HEK293 (cell line): Measurements from ENCODE around the gene ACTR3C.

ENCODE experiments used
- CTCF ChIA-PET: fragments of 350-600 bp; formaldehyde crosslinking; extraction: SDS; loops from one replicate; lab custom pipeline; 2021; ENCODE audit warnings: antibody characterized with exemption; lab: Yijun Ruan, JAX
- POLR2A ChIA-PET: fragments of 300-600 bp; formaldehyde crosslinking; extraction: SDS; loops from one replicate; lab custom pipeline; 2020; ENCODE audit warnings: antibody characterized with exemption, inconsistent platforms; lab: Yijun Ruan, JAX
- H3K27ac ChIP-seq: fragments of 200-500 bp; sonication (Bioruptor generic); 2 replicates; pipeline ENCODE4 v1.5.1; 2014; ENCODE audit warnings: low read depth, low read length, control low read depth, inconsistent platforms; ENCODE audit errors: extremely low read depth
- H3K36me3 ChIP-seq, 2 experiments: fragments of 200-500 bp in 1 of 2; sonication (Bioruptor generic) in 1 of 2; 1 replicate in 1 of 2; 2 replicates in 1 of 2; pipeline ENCODE4 v1.5.1; 2014 to 2017; ENCODE audit warnings: inconsistent platforms in 2 of 2, low read length in 2 of 2; ENCODE audit not compliant: control insufficient read depth in 2 of 2, insufficient read depth in 1 of 2
- H3K4me1 ChIP-seq: fragments of 200-500 bp; sonication (Bioruptor generic); 2 replicates; pipeline ENCODE4 v1.5.1; 2014; ENCODE audit warnings: mild to moderate bottlenecking, low read length, inconsistent platforms; ENCODE audit not compliant: control insufficient read depth, insufficient read depth
- H3K4me3 ChIP-seq: 2 replicates; pipeline ENCODE4 v1.5.1; 2011; ENCODE audit warnings: low read depth, mild to moderate bottlenecking, control low read depth, low read length, moderate library complexity
- H3K9me3 ChIP-seq: fragments of 200-500 bp; sonication (Bioruptor generic); 2 replicates; pipeline ENCODE4 v1.5.1; 2014; ENCODE audit warnings: low read depth, low read length, inconsistent platforms; ENCODE audit not compliant: control insufficient read depth, insufficient read depth
- GLIS1 ChIP-seq: fragments of 450-650 bp; formaldehyde crosslinking; IDR thresholded peaks from 2 replicates; pipeline ENCODE4 v1.5.1; 2016; ENCODE audit warnings: missing biosample characterization, missing genetic modification characterization
- GLIS2 ChIP-seq: fragments of 450-650 bp; formaldehyde crosslinking; IDR thresholded peaks from 2 replicates; pipeline ENCODE4 v1.5.1; 2016; ENCODE audit warnings: missing biosample characterization, missing genetic modification characterization
- INSM2 ChIP-seq: fragments of 450-650 bp; formaldehyde crosslinking; IDR thresholded peaks from 2 replicates; pipeline ENCODE4 v1.5.1; 2016; ENCODE audit warnings: missing biosample characterization, missing genetic modification characterization
- KLF1 ChIP-seq: fragments of 450-650 bp; formaldehyde crosslinking; IDR thresholded peaks from 2 replicates; pipeline ENCODE4 v1.5.1; 2016; ENCODE audit warnings: missing biosample characterization, missing genetic modification characterization
- PRDM6 ChIP-seq: fragments of 450-650 bp; formaldehyde crosslinking; IDR thresholded peaks from 2 replicates; pipeline ENCODE4 v1.5.1; 2017; ENCODE audit warnings: missing biosample characterization, missing genetic modification characterization
- REPIN1 ChIP-seq: fragments of 450-650 bp; formaldehyde crosslinking; IDR thresholded peaks from 2 replicates; pipeline ENCODE4 v1.5.1; 2017; ENCODE audit warnings: missing biosample characterization, missing genetic modification characterization, low read depth
- ZBTB48 ChIP-seq: fragments of 450-650 bp; formaldehyde crosslinking; IDR thresholded peaks from 2 replicates; pipeline ENCODE4 v1.5.1; 2016; ENCODE audit warnings: missing biosample characterization, missing genetic modification characterization
- ZFP41 ChIP-seq: fragments of 450-650 bp; formaldehyde crosslinking; IDR thresholded peaks from 2 replicates; pipeline ENCODE4 v1.5.1; 2016; ENCODE audit warnings: missing biosample characterization, missing genetic modification characterization, borderline replicate concordance
- ZNF184 ChIP-seq: fragments of 450-650 bp; IDR thresholded peaks from 2 replicates; pipeline ENCODE4 v1.5.1; 2018; ENCODE audit warnings: missing biosample characterization, mild to moderate bottlenecking, missing genetic modification characterization
- ZNF19 ChIP-seq: fragments of 450-650 bp; formaldehyde crosslinking; IDR thresholded peaks from 2 replicates; pipeline ENCODE4; 2016; ENCODE audit warnings: missing biosample characterization, missing genetic modification characterization, low read depth
- ZNF211 ChIP-seq: fragments of 450-650 bp; formaldehyde crosslinking; IDR thresholded peaks from 2 replicates; pipeline ENCODE4 v1.5.1; 2016; ENCODE audit warnings: low read depth, missing biosample characterization, missing genetic modification characterization
- ZNF223 ChIP-seq: fragments of 450-650 bp; formaldehyde crosslinking; IDR thresholded peaks from 2 replicates; pipeline ENCODE4 v1.5.1; 2016; ENCODE audit warnings: missing biosample characterization, missing genetic modification characterization
- ZNF416 ChIP-seq: fragments of 450-650 bp; formaldehyde crosslinking; IDR thresholded peaks from 2 replicates; pipeline ENCODE4 v1.5.1; 2016; ENCODE audit warnings: missing biosample characterization, missing genetic modification characterization
- ZNF518A ChIP-seq: fragments of 450-650 bp; formaldehyde crosslinking; conservative IDR thresholded peaks from 2 replicates; pipeline ENCODE4 v1.5.1; 2016; ENCODE audit warnings: low read depth, missing biosample characterization, missing genetic modification characterization
- ZNF530 ChIP-seq: fragments of 450-650 bp; formaldehyde crosslinking; IDR thresholded peaks from 2 replicates; pipeline ENCODE4 v1.5.1; 2016; ENCODE audit warnings: low read depth, missing biosample characterization, missing genetic modification characterization
- ZNF600 ChIP-seq: fragments of 450-650 bp; formaldehyde crosslinking; IDR thresholded peaks from 2 replicates; pipeline ENCODE4 v1.5.1; 2016; ENCODE audit warnings: missing biosample characterization, missing genetic modification characterization
- ZNF645 ChIP-seq: fragments of 450-650 bp; formaldehyde crosslinking; IDR thresholded peaks from 2 replicates; pipeline ENCODE4; 2016; ENCODE audit warnings: missing biosample characterization, missing genetic modification characterization
- ZNF670 ChIP-seq: fragments of 450-650 bp; formaldehyde crosslinking; IDR thresholded peaks from 2 replicates; pipeline ENCODE4 v1.5.1; 2016; ENCODE audit warnings: missing biosample characterization, missing genetic modification characterization, low read depth
- ZNF76 ChIP-seq: fragments of 450-650 bp; formaldehyde crosslinking; IDR thresholded peaks from 2 replicates; pipeline ENCODE4; 2016; ENCODE audit warnings: low read depth, missing biosample characterization, missing genetic modification characterization, borderline replicate concordance
- ZSCAN18 ChIP-seq: fragments of 450-650 bp; formaldehyde crosslinking; IDR thresholded peaks from 2 replicates; pipeline ENCODE4 v1.5.1; 2016; ENCODE audit warnings: missing biosample characterization, missing genetic modification characterization

Gene ACTR3C

GRCh38 chr7:150365673-150366398, 42.5 kb upstream of the ACTR3C start:
- H3K36me3 ChIP-seq = peaks cover 0 to 14% of the 10 kb centered on the region in 2 experiments; a peak in 1 of 3 replicates
- ChIA-PET CTCF (interaction anchor here (0.5 to 1.5 kb wide), 3 partner anchors 10 to 43 kb away, joined by 3 to 6 read pairs (median 3); partner anchors contain the start of genes ACTR3C and LRRC61), POLR2A (interaction anchor here (1.9 kb wide), 1 partner anchor 43 kb away, joined by 5 read pairs; the partner anchor contains the start of genes ACTR3C and LRRC61)
- H3K4me1 ChIP-seq = no peaks in the 10 kb centered on the region
- no peaks in the 10 kb centered on the region for H3K9me3 ChIP-seq
- H3K4me3 ChIP-seq = no peak overlapping the region
- H3K27ac ChIP-seq = no peak overlapping the region
- TF ChIP-seq REPIN1 (tag by site-specific recombination) (no peak), INSM2 (no peak), ZNF76 (tag by site-specific recombination) (no peak), ZNF645 (no peak)

GRCh38 chr7:150365194-150365593, 41.8 kb upstream of the ACTR3C start:
- H3K9me3 ChIP-seq = no peaks in the 10 kb centered on the region
- H3K4me1 ChIP-seq = no peaks in the 10 kb centered on the region
- H3K27ac ChIP-seq = no peak overlapping the region
- ChIA-PET POLR2A (interaction anchor here (1.9 kb wide), 1 partner anchor 42 kb away, joined by 5 read pairs; the partner anchor contains the start of genes ACTR3C and LRRC61), CTCF (no interaction called here)
- peaks cover 0 to 8% of the 10 kb centered on the region in 2 experiments; a peak in 1 of 3 replicates for H3K36me3 ChIP-seq
- TF ChIP-seq GLIS2 (tag by site-specific recombination) = no peak
- no peak for TF ChIP-seq ZNF600 (tag by site-specific recombination)
- TF ChIP-seq ZSCAN18 (tag by site-specific recombination) = no peak
- TF ChIP-seq ZBTB48 (tag by site-specific recombination) = no peak
- TF ChIP-seq ZNF19 (tag by site-specific recombination) = no peak
- TF ChIP-seq ZNF416 (tag by site-specific recombination) = no peak
- TF ChIP-seq ZNF223 (tag by site-specific recombination) = no peak
- no peak overlapping the region for H3K4me3 ChIP-seq

- Histone ChIP-seq H3K36me3 (no peaks in the 10 kb centered on the region), H3K4me1 (no peaks in the 10 kb centered on the region), H3K4me3 (no peak overlapping the region), H3K9me3 (no peaks in the 10 kb centered on the region), H3K27ac (no peak overlapping the region)
- ChIA-PET CTCF (no interaction called here), POLR2A (no interaction called here)
- no peak for TF ChIP-seq ZNF518A (tag by site-specific recombination)
- TF ChIP-seq ZNF184 (tag by site-specific recombination) = no peak
- TF ChIP-seq GLIS1 (tag by site-specific recombination) = no peak
- no peak for TF ChIP-seq ZNF530
- TF ChIP-seq ZNF211 (tag by site-specific recombination) = no peak
- TF ChIP-seq PRDM6 (tag by site-specific recombination) = no peak
- no peak for TF ChIP-seq KLF1 (tag by site-specific recombination)
- TF ChIP-seq ZNF670 (tag by site-specific recombination) = no peak
- TF ChIP-seq ZFP41 (tag by site-specific recombination) = no peak
Observed at GRCh38 chr7:150363872-150364271, 40.5 kb upstream of the ACTR3C start.
